Cardiac muscle cell (in vitro differentiated cells and primary cell): ENCODE results near the gene EPS8L2. TPM values are rescaled to one million over a fixed set of nuclear protein-coding genes. Genes with fewer than 3 reads are reported as not detected.

ENCODE experiments used
- DNase-seq, 2 donors: peaks; one replicate each; pipeline versions ENCODE4 v3.0.0 to v3.0.0-alpha.2; 2010 to 2017; ENCODE audit warnings: low read depth in 1 of 2, low spot score in 1 of 2
- H3K27ac ChIP-seq: fragments of 200-600 bp; sonication (generic); 2 replicates; pipeline ENCODE4 v1.5.1; 2016
- H3K27me3 ChIP-seq: fragments of 200-600 bp; sonication (generic); 2 replicates; pipeline ENCODE4 v1.6.0; 2016; ENCODE audit warnings: control low read depth
- H3K36me3 ChIP-seq: fragments of 200-600 bp; sonication (generic); 2 replicates; pipeline ENCODE4 v1.5.1; 2016; ENCODE audit warnings: control low read depth
- H3K4me1 ChIP-seq: fragments of 200-600 bp; sonication (generic); 2 replicates; pipeline ENCODE4 v1.8.1; 2017; ENCODE audit warnings: low read depth, mild to moderate bottlenecking, mixed run types
- H3K4me3 ChIP-seq: fragments of 200-600 bp; sonication (generic); 2 replicates; pipeline ENCODE4 v1.5.1; 2016; ENCODE audit warnings: mild to moderate bottlenecking
- H3K9me3 ChIP-seq: fragments of 200-600 bp; sonication (generic); 2 replicates; pipeline ENCODE4 v1.5.1; 2017; ENCODE audit warnings: low read depth, mild to moderate bottlenecking, control low read depth
- polyA plus RNA-seq: library from polyadenylated mRNA; unstranded; fragments of >200 nt; fragmentation: Nextera tagmentation; extraction: Ambion mirVana; gene quantifications from 2 replicates; pipeline ENCODE4 v1.2.1, GENCODE V29; 2016
- total RNA-seq: library from RNA; depleted of rRNA; stranded (reverse); fragments of >200 nt; gene quantifications from 2 replicates; pipeline ENCODE4 v1.2.3, GENCODE V29; 2016
- TF ChIP-seq, protein P1 (sequence below): IDR thresholded peaks from 2 replicates; pipeline ENCODE4 v1.5.1; 2012; ENCODE audit warnings: low read depth, mild to moderate bottlenecking, low read length

Gene EPS8L2
- total and polyA plus RNA-seq, 2 experiments from 2014 or later: 22.6 to 25.7 TPM

- no peak overlapping the region for H3K4me3 ChIP-seq
- H3K4me1 ChIP-seq: peaks cover 8% of the 10 kb centered on the region
- TF ChIP-seq, protein P1, sequence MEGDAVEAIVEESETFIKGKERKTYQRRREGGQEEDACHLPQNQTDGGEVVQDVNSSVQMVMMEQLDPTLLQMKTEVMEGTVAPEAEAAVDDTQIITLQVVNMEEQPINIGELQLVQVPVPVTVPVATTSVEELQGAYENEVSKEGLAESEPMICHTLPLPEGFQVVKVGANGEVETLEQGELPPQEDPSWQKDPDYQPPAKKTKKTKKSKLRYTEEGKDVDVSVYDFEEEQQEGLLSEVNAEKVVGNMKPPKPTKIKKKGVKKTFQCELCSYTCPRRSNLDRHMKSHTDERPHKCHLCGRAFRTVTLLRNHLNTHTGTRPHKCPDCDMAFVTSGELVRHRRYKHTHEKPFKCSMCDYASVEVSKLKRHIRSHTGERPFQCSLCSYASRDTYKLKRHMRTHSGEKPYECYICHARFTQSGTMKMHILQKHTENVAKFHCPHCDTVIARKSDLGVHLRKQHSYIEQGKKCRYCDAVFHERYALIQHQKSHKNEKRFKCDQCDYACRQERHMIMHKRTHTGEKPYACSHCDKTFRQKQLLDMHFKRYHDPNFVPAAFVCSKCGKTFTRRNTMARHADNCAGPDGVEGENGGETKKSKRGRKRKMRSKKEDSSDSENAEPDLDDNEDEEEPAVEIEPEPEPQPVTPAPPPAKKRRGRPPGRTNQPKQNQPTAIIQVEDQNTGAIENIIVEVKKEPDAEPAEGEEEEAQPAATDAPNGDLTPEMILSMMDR: no peak
- H3K9me3 ChIP-seq: no peaks in the 10 kb centered on the region
- H3K36me3 ChIP-seq: no peaks in the 10 kb centered on the region
- no peaks in the 10 kb centered on the region for H3K27me3 ChIP-seq
- no peak for DNase-seq
- peak overlapping the region; percentile 91 for H3K27ac ChIP-seq
Measured at GRCh38 chr11:660281-660680, 45.8 kb upstream of the EPS8L2 start.

GRCh38 chr11:660681-661444 lies 45.2 kb upstream of the EPS8L2 start:
- Histone ChIP-seq H3K27ac (peak overlapping the region; percentile 91), H3K4me1 (peaks cover 8% of the 10 kb centered on the region), H3K9me3 (no peaks in the 10 kb centered on the region), H3K27me3 (no peaks in the 10 kb centered on the region), H3K36me3 (peaks cover 2% of the 10 kb centered on the region), H3K4me3 (no peak overlapping the region)
- no peak for DNase-seq
- TF ChIP-seq, protein P1: no peak

DNA sequence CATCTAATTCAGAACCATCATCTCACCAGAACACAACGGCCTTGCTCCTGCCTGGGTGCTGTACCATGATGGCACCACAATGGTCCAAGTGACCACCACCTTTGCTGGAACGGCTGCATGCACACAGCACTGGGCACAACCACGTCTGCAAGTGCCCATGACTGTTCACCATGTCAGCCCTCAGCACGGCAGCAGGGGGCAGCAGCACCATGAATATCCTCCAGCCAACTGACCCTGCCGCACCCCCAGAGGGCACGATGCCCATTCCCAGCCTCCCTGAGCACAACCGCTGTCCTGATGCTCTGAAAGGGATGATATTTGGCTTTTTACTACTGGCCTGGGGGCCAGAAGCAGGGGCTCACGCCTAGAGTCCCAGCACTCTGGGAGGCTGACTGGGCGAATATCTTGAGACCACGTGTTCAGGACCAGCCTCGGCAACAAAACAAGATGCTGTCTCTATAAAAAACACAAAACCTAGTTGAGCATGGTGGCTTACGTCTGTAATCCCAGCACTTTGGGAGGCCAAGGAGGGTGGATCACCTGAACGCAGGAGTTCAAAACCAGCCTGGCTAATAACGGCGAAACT lies 43.2 kb upstream of the EPS8L2 start:
- Histone ChIP-seq H3K9me3 (no peaks in the 10 kb centered on the region), H3K27ac (no peak overlapping the region), H3K36me3 (peaks cover 2% of the 10 kb centered on the region), H3K4me3 (no peak overlapping the region), H3K4me1 (peaks cover 8% of the 10 kb centered on the region), H3K27me3 (no peaks in the 10 kb centered on the region)
- TF ChIP-seq, protein P1: peak; percentile 76
- peak; percentile 57 to 68 for DNase-seq

GRCh38 chr11:665062-665703 lies 40.8 kb upstream of the EPS8L2 start:
- Histone ChIP-seq H3K27ac (no peak overlapping the region), H3K36me3 (peaks cover 2% of the 10 kb centered on the region), H3K27me3 (no peaks in the 10 kb centered on the region), H3K9me3 (no peaks in the 10 kb centered on the region), H3K4me1 (peaks cover 8% of the 10 kb centered on the region), H3K4me3 (no peak overlapping the region)
- DNase-seq: peak in 1 of 2 donors; percentile 8
- TF ChIP-seq, protein P1: no peak

GRCh38 chr11:665704-666281 lies 40.2 kb upstream of the EPS8L2 start:
- Histone ChIP-seq H3K36me3 (peaks cover 2% of the 10 kb centered on the region), H3K4me1 (peaks cover 4% of the 10 kb centered on the region), H3K27ac (no peak overlapping the region), H3K9me3 (no peaks in the 10 kb centered on the region), H3K4me3 (no peak overlapping the region), H3K27me3 (no peaks in the 10 kb centered on the region)
- TF ChIP-seq, protein P1: no peak
- peak in 1 of 2 donors; percentile 45 for DNase-seq
